SH-SY5Y (cell line): Measurements from ENCODE around the gene CLIP3.

Experiments used
- GATA2 ChIP-seq: IDR thresholded peaks from 2 replicates; pipeline ENCODE4 v1.6.1; 2011; ENCODE audit warnings: mild to moderate bottlenecking, low read depth, low read length
- GATA3 ChIP-seq: IDR thresholded peaks from 2 replicates; pipeline ENCODE4 v1.6.1; 2011; ENCODE audit warnings: low read depth, mild to moderate bottlenecking, low read length, moderate library complexity

DNA sequence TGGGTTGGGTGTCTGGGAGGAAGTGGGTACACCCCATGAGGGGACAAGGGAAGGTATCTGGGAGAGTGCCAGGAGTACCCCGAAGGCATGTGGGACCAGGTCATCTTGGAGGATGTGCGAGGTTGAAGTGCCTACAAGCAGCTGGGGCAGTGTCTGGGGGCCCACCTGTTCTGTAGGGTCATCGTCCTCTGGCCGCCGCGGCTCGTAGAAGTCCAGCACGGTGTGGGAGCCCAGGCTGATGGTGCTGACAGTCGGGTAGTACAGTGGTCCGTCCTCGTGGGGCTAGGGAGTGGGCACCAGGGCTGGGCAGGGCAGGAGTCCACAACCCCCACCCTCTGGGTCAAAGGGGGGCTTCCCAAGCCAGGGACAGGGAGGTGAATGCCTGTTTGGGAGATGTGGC, 22.3 kb downstream of the CLIP3 start:
- TF ChIP-seq GATA2, result no peak
- no peak for TF ChIP-seq GATA3
